Measurements from ENCODE around the gene AKAP8. TPM values are rescaled to one million over a fixed set of nuclear protein-coding genes. Genes with fewer than 3 reads are reported as not detected.

Gene AKAP8
- total and polyA plus RNA-seq, 9 of the 15 experiments (the other 6 are each of a cell fraction or from before 2014, with no cell fraction given): 3.4 to 56.5 (median 15.0) TPM

GRCh38 chr19:15379083-15379998 lies at the start of gene AKAP8 (continued):
- TF ChIP-seq ZNF280B (CRISPR knock-in tag; IDR thresholded peaks at IDR 0.05) (0 out of 2 replicates have a peak, but pooled peaks have one; percentile 42), NR2C2 (CRISPR knock-in tag; IDR thresholded peaks at IDR 0.05) (peak; percentile 53; the same call in 1 of the 2 replicates), NR2C2 (tag; IDR thresholded peaks at IDR 0.05) (peak; percentile 86), MXI1 (IDR thresholded peaks at IDR 0.05; ENCODE audit: low read depth, low read length) (no peak), TOE1 (IDR thresholded peaks at IDR 0.05; ENCODE audit: borderline replicate concordance) (no peak), TOE1 (CRISPR knock-in tag; IDR thresholded peaks at IDR 0.05; ENCODE audit: borderline replicate concordance, low read depth) (no peak), ZNF655 (CRISPR knock-in tag; IDR thresholded peaks at IDR 0.05) (no peak), ZNF780A (CRISPR knock-in tag; IDR thresholded peaks at IDR 0.05) (no peak), ZNF232 (CRISPR knock-in tag; IDR thresholded peaks at IDR 0.05) (no peak; the same call in 1 of the 2 replicates), DEAF1 (CRISPR knock-in tag; IDR thresholded peaks at IDR 0.05) (no peak), GATAD2B (IDR thresholded peaks at IDR 0.05; ENCODE audit: borderline replicate concordance) (no peak), TEAD1 (CRISPR knock-in tag; IDR thresholded peaks at IDR 0.05) (no peak; a peak in 2 of 4 replicates), C11orf30 (IDR thresholded peaks at IDR 0.05; ENCODE audit: low read depth) (no peak; the same call in 1 of the 2 replicates), BHLHE40 (IDR thresholded peaks at IDR 0.05; ENCODE audit: low read length) (no peak), ZFP30 (CRISPR knock-in tag; IDR thresholded peaks at IDR 0.05; ENCODE audit: borderline replicate concordance) (no peak), TRIM28 (IDR thresholded peaks at IDR 0.05) (no peak), HDAC6 (IDR thresholded peaks at IDR 0.05; ENCODE audit: low read depth, low read length) (no peak), ZNF444 (CRISPR knock-in tag; IDR thresholded peaks at IDR 0.05) (no peak), BRD4 (IDR thresholded peaks at IDR 0.05) (0 out of 2 replicates have a peak, but pooled peaks have one; percentile 5), ZFX (CRISPR knock-in tag; IDR thresholded peaks at IDR 0.05) (peak; percentile 94), DNMT1 (IDR thresholded peaks at IDR 0.05) (no peak), SLC30A9 (CRISPR knock-in tag; IDR thresholded peaks at IDR 0.05) (no peak), PTRF (tag; IDR thresholded peaks at IDR 0.05) (no peak), FOXM1 (IDR thresholded peaks at IDR 0.05; ENCODE audit: low read depth) (no peak), FOXM1 (CRISPR knock-in tag; IDR thresholded peaks at IDR 0.05; ENCODE audit: low read depth) (no peak), CCNT2 (IDR thresholded peaks at IDR 0.05; ENCODE audit: borderline replicate concordance, extremely low read depth, insufficient read length, low read depth, low read length) (peak; percentile 44)
